Esophagus muscularis mucosa (tissue), 4 donors: ENCODE measurements around the gene GRPEL2. TPM values are rescaled to one million over a fixed set of nuclear protein-coding genes. Genes with fewer than 3 reads are reported as not detected.
"Not testable (repeated sequence)": the region's sequence is repeated elsewhere in the genome, so short reads cannot be mapped to it uniquely, and the experiment has no call there.

ENCODE experiments used
- DNase-seq: peaks from one replicate; pipeline ENCODE4 v3.0.0-alpha.2; 2017; ENCODE audit errors: extremely low spot score
- H3K27ac ChIP-seq, 4 donors: fragments of 200-600 bp; sonication (generic); replicated peaks in 1 of 4; 1 replicate in 3 of 4; 2 replicates in 1 of 4; pipeline ENCODE4 v1.5.1; 2016 to 2019; ENCODE audit warnings: mild to moderate bottlenecking in 1 of 4
- H3K27me3 ChIP-seq, 4 donors: fragments of 200-600 bp; sonication (generic); one replicate each; pipeline versions ENCODE4 v1.5.1 to v1.6.0; 2016 to 2019
- H3K36me3 ChIP-seq, 4 donors: fragments of 200-600 bp; sonication (generic); one replicate each; pipeline ENCODE4 v1.5.1; 2016 to 2019
- H3K4me1 ChIP-seq, 4 donors: fragments of 200-600 bp; sonication (generic); one replicate each; pipeline ENCODE4 v1.5.1; 2016 to 2019
- H3K4me3 ChIP-seq, 4 donors: fragments of 200-600 bp; sonication (generic); 1 replicate in 2 of 4; 2 replicates in 2 of 4; pipeline ENCODE4 v1.5.1; 2016 to 2019; ENCODE audit warnings: mild to moderate bottlenecking in 4 of 4, moderate library complexity in 1 of 4
- H3K9me3 ChIP-seq, 4 donors: fragments of 200-600 bp; sonication (generic); 1 replicate in 3 of 4; 2 replicates in 1 of 4; pipeline ENCODE4 v1.5.1; 2016 to 2019
- EP300 ChIP-seq: sonication (generic); formaldehyde crosslinking; IDR thresholded peaks from one replicate; pipeline ENCODE4 v1.6.1; 2017; ENCODE audit warnings: antibody characterized with exemption
- POLR2A ChIP-seq: fragments of 450-650 bp; IDR thresholded peaks from one replicate; pipeline ENCODE4 v1.6.1; 2017; ENCODE audit warnings: antibody characterized with exemption, moderate library complexity, mild to moderate bottlenecking, low read depth
- POLR2AphosphoS5 ChIP-seq, 2 donors: sonication (generic); formaldehyde crosslinking; IDR thresholded peaks; one replicate each; pipeline ENCODE4 v1.6.1; 2017; ENCODE audit warnings: antibody characterized with exemption in 2 of 2
- WGBS: methylation state at CpG from one replicate; pipeline ENCODE4 v1.1.5; 2018; 5-methylcytosine and 5-hydroxymethylcytosine counted together
- intact Hi-C: fragments of 100-400 bp; cut with DNase I; formaldehyde crosslinking; loops from one replicate; pipeline ENCODE4 v1.15.1; 2023
- total RNA-seq, 4 donors: library from RNA; depleted of rRNA; stranded (reverse); fragments of >200 nt; gene quantifications; one replicate each; pipeline versions ENCODE4 v1.1.0 to v1.2.1, GENCODE V29; 2016
- TF ChIP-seq, protein P1 (sequence below), 3 experiments: fragments of 200-600 bp in 2 of 3; fragments of 450-650 bp in 1 of 3; sonication (generic) in 2 of 3; IDR thresholded peaks; one replicate each; pipeline ENCODE4 v1.5.1; 2017 to 2019; ENCODE audit warnings: antibody characterized with exemption in 3 of 3, mild to moderate bottlenecking in 2 of 3, moderate library complexity in 1 of 3

GRPEL2 gene
- total RNA-seq, 4 donors from 2014 or later, result 7.8 to 14.9 (median 8.7) TPM

GRCh38 chr5:149397530-149397929 lies 52.2 kb downstream of the GRPEL2 start:
- H3K27me3 ChIP-seq, result no peaks in the 10 kb centered on the region
- H3K27ac ChIP-seq, result no peak overlapping the region
- no peaks in the 10 kb centered on the region for H3K36me3 ChIP-seq
- DNase-seq, result no peak
- H3K4me3 ChIP-seq, result no peak overlapping the region
- WGBS, result 90% methylated on average over 6 of the region's 6 CpGs
- intact Hi-C loops, result no loop called here
- H3K9me3 ChIP-seq, result no peaks in the 10 kb centered on the region
- TF ChIP-seq, protein P1, sequence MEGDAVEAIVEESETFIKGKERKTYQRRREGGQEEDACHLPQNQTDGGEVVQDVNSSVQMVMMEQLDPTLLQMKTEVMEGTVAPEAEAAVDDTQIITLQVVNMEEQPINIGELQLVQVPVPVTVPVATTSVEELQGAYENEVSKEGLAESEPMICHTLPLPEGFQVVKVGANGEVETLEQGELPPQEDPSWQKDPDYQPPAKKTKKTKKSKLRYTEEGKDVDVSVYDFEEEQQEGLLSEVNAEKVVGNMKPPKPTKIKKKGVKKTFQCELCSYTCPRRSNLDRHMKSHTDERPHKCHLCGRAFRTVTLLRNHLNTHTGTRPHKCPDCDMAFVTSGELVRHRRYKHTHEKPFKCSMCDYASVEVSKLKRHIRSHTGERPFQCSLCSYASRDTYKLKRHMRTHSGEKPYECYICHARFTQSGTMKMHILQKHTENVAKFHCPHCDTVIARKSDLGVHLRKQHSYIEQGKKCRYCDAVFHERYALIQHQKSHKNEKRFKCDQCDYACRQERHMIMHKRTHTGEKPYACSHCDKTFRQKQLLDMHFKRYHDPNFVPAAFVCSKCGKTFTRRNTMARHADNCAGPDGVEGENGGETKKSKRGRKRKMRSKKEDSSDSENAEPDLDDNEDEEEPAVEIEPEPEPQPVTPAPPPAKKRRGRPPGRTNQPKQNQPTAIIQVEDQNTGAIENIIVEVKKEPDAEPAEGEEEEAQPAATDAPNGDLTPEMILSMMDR (IDR thresholded peaks at IDR 0.05), result no peak
- TF ChIP-seq POLR2A, result no peak
- TF ChIP-seq POLR2AphosphoS5 (IDR thresholded peaks at IDR 0.05), result no peak
- TF ChIP-seq EP300, result no peak
- H3K4me1 ChIP-seq, result peaks cover 0 to 25% (median 22%) of the 10 kb centered on the region in 4 donors

GRCh38 chr5:149398747-149399266 lies 53.5 kb downstream of the GRPEL2 start:
- H3K4me1 ChIP-seq, result peaks cover 0 to 23% (median 20%) of the 10 kb centered on the region in 4 donors
- H3K27me3 ChIP-seq, intact Hi-C loops, H3K9me3 ChIP-seq, DNase-seq, H3K27ac ChIP-seq, H3K36me3 ChIP-seq, H3K4me3 ChIP-seq: not testable (repeated sequence)
- WGBS, result 86% methylated on average over 7 of the region's 7 CpGs

- Histone ChIP-seq H3K27ac (peak overlapping the region; percentile 66 to 77 (median 73)), H3K4me3 (no peak overlapping the region), H3K27me3 (no peaks in the 10 kb centered on the region), H3K9me3 (no peaks in the 10 kb centered on the region), H3K36me3 (no peaks in the 10 kb centered on the region), H3K4me1 (peaks cover 0 to 30% (median 30%) of the 10 kb centered on the region in 4 donors)
- no peak for TF ChIP-seq EP300
- TF ChIP-seq POLR2A, result no peak
- no peak for TF ChIP-seq POLR2AphosphoS5 (IDR thresholded peaks at IDR 0.05)
- TF ChIP-seq, protein P1 (IDR thresholded peaks at IDR 0.05), result no peak
- intact Hi-C loops, result no loop called here
- no peak for DNase-seq
Measured at GRCh38 chr5:149399775-149400174, 54.5 kb downstream of the GRPEL2 start.

DNA sequence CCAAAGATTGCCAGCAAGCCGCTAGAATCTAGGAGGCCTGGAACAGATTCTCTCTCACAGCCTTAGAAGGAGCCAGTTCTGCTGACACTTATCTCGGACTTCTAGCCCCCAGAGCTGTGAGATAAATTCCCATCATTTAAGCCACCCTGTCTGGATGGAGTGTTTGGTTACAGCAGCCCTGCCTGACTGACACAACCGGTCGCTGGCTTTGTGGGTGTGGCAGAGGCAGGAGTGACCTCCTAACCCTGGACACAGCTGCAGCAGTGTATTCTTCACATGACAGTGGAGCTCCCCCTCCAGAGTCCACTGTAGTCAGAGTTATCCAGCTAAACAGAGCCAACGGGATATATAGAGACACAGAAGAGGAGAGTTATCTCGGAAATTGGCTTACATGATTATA lies 55.0 kb downstream of the GRPEL2 start:
- WGBS, result 59% methylated on average over 6 of the region's 6 CpGs

DNA sequence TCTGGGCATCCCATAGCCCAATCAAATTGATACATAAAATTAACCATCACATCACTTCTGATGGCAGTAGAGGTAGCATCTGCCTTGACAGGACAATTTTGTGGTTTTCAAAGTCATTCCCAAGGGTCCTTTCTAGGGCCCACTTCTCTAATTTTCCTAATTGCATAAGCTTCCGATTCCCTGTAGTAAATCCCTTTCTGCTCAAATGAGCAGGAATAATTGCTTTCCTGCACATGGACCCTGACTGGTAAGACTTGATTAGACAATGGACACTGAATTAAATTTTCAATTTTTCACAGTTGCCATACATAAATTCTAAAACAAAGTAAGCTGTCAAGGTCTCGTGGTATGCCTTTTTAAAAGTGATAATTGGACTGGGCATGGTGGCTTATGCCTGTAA lies 55.8 kb downstream of the GRPEL2 start:
- Histone ChIP-seq H3K27me3 (no peaks in the 10 kb centered on the region), H3K36me3 (no peaks in the 10 kb centered on the region), H3K4me3 (no peak overlapping the region), H3K27ac (peak overlapping the region; percentile 66 to 77 (median 73)), H3K9me3 (no peaks in the 10 kb centered on the region), H3K4me1 (peaks cover 13 to 43% (median 43%) of the 10 kb centered on the region in 4 donors)
- WGBS, result 100% methylated on average over 2 of the region's 2 CpGs
- DNase-seq, result no peak
- TF ChIP-seq POLR2AphosphoS5 (IDR thresholded peaks at IDR 0.05) (no peak), EP300 (no peak), POLR2A (no peak)
- TF ChIP-seq, protein P1 (IDR thresholded peaks at IDR 0.05), result no peak
- intact Hi-C loops, result no loop called here

More for the DNA sequence above, 55.0 kb downstream of the GRPEL2 start:
- Histone ChIP-seq H3K27me3 (no peaks in the 10 kb centered on the region), H3K4me1 (peaks cover 5 to 36% (median 35%) of the 10 kb centered on the region in 4 donors), H3K27ac (peak overlapping the region; percentile 66 to 77 (median 73)), H3K36me3 (no peaks in the 10 kb centered on the region), H3K4me3 (no peak overlapping the region), H3K9me3 (no peaks in the 10 kb centered on the region)
- TF ChIP-seq POLR2A (no peak), POLR2AphosphoS5 (IDR thresholded peaks at IDR 0.05) (peak in 1 of 2 donors; percentile 19), EP300 (no peak)
- intact Hi-C loops, result no loop called here
- DNase-seq, result no peak

DNA sequence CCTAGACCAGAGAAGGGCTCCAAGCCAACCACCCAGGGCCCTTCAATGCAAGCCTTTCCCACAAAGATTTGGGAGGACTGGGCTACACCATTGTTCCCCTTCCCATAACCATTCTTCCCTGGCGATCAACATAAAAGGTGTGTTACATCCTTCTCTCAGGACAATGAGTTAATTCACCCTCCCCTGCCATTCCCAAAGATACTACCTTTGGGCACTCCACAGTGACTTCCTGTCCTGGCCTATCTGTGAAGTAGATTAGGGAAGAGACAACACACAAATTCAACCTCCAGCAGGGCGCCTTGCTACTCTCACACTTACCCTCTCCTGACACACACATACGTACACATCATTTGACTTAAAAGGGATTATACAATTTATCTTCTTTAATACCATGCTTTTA lies 57.0 kb downstream of the GRPEL2 start:
- 99% methylated on average over 3 of the region's 3 CpGs for whole genome bisulfite sequencing
- Histone ChIP-seq H3K36me3 (peaks cover 0 to 4% (median under 1%) of the 10 kb centered on the region in 4 donors), H3K27ac (peak overlapping the region in 3 of 4 donors; percentile 21 to 74 (median 23))

More for the DNA sequence above, 57.0 kb downstream of the GRPEL2 start:
- Histone ChIP-seq H3K4me1 (peaks cover 14 to 45% (median 45%) of the 10 kb centered on the region in 4 donors), H3K9me3 (no peaks in the 10 kb centered on the region), H3K4me3 (no peak overlapping the region), H3K27me3 (no peaks in the 10 kb centered on the region)
- no peak for DNase-seq
- intact Hi-C loops, result no loop called here
- TF ChIP-seq POLR2A (no peak), EP300 (no peak), POLR2AphosphoS5 (IDR thresholded peaks at IDR 0.05) (no peak)
- TF ChIP-seq, protein P1 (IDR thresholded peaks at IDR 0.05), result no peak
